Activated CD4-positive, alpha-beta T cell treated with anti-CD3 and anti-CD28 coated beads for 1 hour (primary cell): Measurements from ENCODE around the gene ORMDL2.
"Not testable (repeated sequence)": the region's sequence is repeated elsewhere in the genome, so short reads cannot be mapped to it uniquely, and the experiment has no call there.

Experiments used
- DNase-seq: peaks from one replicate; pipeline ENCODE4 v3.0.0-alpha.2; 2020

Gene ORMDL2

DNA sequence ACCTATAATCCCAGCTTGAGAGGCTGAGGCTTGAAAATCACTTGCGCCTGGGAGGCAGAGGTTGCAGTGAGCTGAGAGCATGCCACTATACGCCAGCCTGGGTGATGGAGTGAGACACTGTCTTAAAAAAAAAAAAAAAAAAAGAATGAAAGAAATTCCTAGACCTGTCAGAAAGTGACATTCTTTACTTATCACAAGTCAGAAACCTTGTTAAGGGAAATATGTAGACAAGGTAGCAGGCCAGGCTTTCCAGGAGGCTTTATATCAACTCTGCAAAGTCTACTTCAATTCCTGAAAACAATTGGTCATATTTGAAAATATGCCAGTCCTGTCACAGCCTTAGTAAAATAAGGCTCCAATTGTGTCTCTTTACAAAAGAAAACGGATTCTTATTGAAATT, 44.0 kb downstream of the ORMDL2 start:
- DNase-seq = no peak

DNA sequence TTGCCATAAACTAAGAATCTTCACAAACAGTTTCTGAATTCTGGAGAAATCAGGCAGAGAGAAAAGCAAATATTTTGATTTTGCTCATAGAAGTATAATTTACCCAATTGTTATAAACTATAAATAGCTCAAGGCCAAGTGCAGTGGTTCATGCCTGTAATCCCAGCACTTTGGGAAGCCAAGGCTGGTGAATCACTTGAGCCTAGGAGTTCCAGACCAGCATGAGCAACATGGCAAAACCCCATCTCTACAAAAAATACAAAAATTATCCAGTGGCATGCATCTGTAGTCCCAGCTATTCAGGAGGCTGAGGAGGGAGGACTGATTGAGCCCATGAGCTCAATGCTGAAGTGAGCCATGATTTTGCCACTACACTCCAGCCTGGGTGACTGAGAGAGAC, 44.4 kb downstream of the ORMDL2 start:
- DNase-seq = no peak

DNA sequence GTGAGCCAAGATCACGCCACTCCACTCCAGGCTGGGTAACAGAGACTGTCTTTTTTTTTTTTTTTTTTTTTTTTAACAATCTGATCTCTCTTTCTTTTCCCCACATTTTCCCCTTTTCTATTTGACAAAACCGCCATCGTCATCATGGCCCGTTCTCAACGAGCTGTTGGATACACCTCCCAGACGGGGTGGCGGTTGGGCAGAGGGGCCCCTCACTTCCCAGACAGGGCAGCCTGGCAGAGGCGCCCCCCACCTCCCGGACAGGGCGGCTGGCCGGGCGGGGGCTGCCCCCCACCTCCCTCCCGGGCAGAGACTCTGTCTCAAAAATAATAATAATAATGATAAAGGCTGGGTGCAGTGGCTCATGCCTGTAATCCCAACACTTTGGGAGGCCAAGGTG, 45.1 kb downstream of the ORMDL2 start:
- DNase-seq = not testable (repeated sequence)

GRCh38 chr12:55865327-55865726, 47.5 kb downstream of the ORMDL2 start:
- DNase-seq = no peak

DNA sequence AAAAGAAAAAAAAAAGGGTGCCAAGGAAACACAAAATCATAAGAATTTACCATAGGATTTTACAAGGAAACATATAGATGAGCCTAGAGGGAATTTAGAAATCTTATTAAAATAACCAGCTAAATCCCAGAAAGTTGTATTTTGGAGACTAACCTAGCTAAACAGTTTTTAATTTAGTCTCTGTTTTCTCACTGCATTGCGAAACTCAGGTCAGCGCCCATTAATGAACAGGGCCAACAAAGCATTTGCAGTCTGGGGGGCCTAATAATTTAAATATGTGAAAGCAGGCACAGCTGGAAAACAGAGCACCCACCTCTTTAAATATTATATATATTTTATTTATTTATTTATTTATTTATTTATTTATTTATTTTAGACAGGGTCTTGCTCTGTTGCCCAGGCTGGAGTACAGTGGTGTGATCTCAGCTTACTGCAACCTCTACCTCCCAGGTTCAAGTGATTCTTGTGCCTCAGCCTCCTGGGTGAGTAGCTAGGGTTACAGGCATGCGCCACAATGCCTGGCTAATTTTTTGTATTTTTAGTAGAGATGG, 48.7 kb downstream of the ORMDL2 start:
- not testable (repeated sequence) for DNase-seq
